Measurements from ENCODE around the gene HBA2. TPM values are rescaled to one million over a fixed set of nuclear protein-coding genes. Genes with fewer than 3 reads are reported as not detected.
"Not testable (repeated sequence)": the region's sequence is repeated elsewhere in the genome, so short reads cannot be mapped to it uniquely, and the experiment has no call there.

The HBA2 gene
- total RNA-seq, 1 donor from 2014 or later, result not detected

GRCh38 chr16:154217-155030 is 18.3 kb upstream of the HBA2 start:
- intact Hi-C loops (cut with micrococcal nuclease), result loop anchor here (2.0 kb wide), 1 partner anchor 16 kb away; the partner anchor contains the start of gene NPRL3

GRCh38 chr16:155031-155398 is 17.7 kb upstream of the HBA2 start:
- intact Hi-C loops (cut with micrococcal nuclease), result loop anchor here (2.0 kb wide), 1 partner anchor 16 kb away; the partner anchor contains the start of gene NPRL3

GRCh38 chr16:159136-159849 is 13.4 kb upstream of the HBA2 start:
- intact Hi-C loops (cut with micrococcal nuclease), result no loop called here

- intact Hi-C loops (cut with micrococcal nuclease), result not testable (repeated sequence)
These were observed 12.4 kb upstream of the HBA2 start for GRCh38 chr16:160242-160641.

GRCh38 chr16:160691-161190 is 11.9 kb upstream of the HBA2 start:
- intact Hi-C loops (cut with micrococcal nuclease), result no loop called here

- intact Hi-C loops (cut with micrococcal nuclease), result no loop called here
These were observed 10.2 kb upstream of the HBA2 start for GRCh38 chr16:162271-162991.

GRCh38 chr16:163139-163538 is 9.5 kb upstream of the HBA2 start:
- intact Hi-C loops (cut with micrococcal nuclease), result not testable (repeated sequence)

GRCh38 chr16:163696-164095 is 9.0 kb upstream of the HBA2 start:
- intact Hi-C loops (cut with micrococcal nuclease), result not testable (repeated sequence)

- intact Hi-C loops (cut with micrococcal nuclease), result not testable (repeated sequence)
These were observed 8.4 kb upstream of the HBA2 start for GRCh38 chr16:164134-164823.

- intact Hi-C loops (cut with micrococcal nuclease), result loop anchor here (5.0 kb wide), 1 partner anchor 58 kb away; no protein-coding TSS in a partner anchor
These were observed 7.7 kb upstream of the HBA2 start for GRCh38 chr16:164827-165538.

- intact Hi-C loops (cut with micrococcal nuclease), result loop anchor here (5.0 kb wide), 1 partner anchor 58 kb away; no protein-coding TSS in a partner anchor
These were observed 6.9 kb upstream of the HBA2 start, which contains the start of gene HBM for GRCh38 chr16:165539-166374. Gene HBM (plus strand): TSS chr16:165978. CDS start chr16:165998, 20 bp downstream.

GRCh38 chr16:166375-167121 is 6.1 kb upstream of the HBA2 start:
- intact Hi-C loops (cut with micrococcal nuclease), result loop anchor here (5.0 kb wide), 1 partner anchor 59 kb away; no protein-coding TSS in a partner anchor

GRCh38 chr16:167122-167690 is 5.5 kb upstream of the HBA2 start:
- intact Hi-C loops (cut with micrococcal nuclease), result loop anchor here (5.0 kb wide), 1 partner anchor 60 kb away; no protein-coding TSS in a partner anchor

GRCh38 chr16:168424-168823 is 4.3 kb upstream of the HBA2 start:
- intact Hi-C loops (cut with micrococcal nuclease), result loop anchor here (5.0 kb wide), 1 partner anchor 61 kb away; no protein-coding TSS in a partner anchor

GRCh38 chr16:169014-169413 is 3.7 kb upstream of the HBA2 start:
- intact Hi-C loops (cut with micrococcal nuclease), result loop anchor here (5.0 kb wide), 1 partner anchor 62 kb away; no protein-coding TSS in a partner anchor

GRCh38 chr16:170088-170507 is 2.6 kb upstream of the HBA2 start:
- intact Hi-C loops (cut with micrococcal nuclease), result not testable (repeated sequence)

- intact Hi-C loops (cut with micrococcal nuclease), result no loop called here
These were observed 1.9 kb upstream of the HBA2 start for GRCh38 chr16:170788-171187.

All from T-helper 1 cell treated with Interleukin-12 subunit alpha and Interleukin-12 subunit beta and Interleukin-4 antibody, amounts not matched to agents 30 ng/mL and 1 ng/mL, for 36 hours (primary cell).